Stimulated activated CD8-positive, alpha-beta memory T cell treated with anti-CD3 and anti-CD28 coated beads, Interleukin-15, amount 100 ng/mL, for 24 hours (primary cell): ENCODE measurements around the gene CIT.

Source experiments
- DNase-seq: peaks from one replicate; pipeline ENCODE4 v3.0.0-alpha.2; 2020; ENCODE audit warnings: low read depth

The CIT gene

DNA sequence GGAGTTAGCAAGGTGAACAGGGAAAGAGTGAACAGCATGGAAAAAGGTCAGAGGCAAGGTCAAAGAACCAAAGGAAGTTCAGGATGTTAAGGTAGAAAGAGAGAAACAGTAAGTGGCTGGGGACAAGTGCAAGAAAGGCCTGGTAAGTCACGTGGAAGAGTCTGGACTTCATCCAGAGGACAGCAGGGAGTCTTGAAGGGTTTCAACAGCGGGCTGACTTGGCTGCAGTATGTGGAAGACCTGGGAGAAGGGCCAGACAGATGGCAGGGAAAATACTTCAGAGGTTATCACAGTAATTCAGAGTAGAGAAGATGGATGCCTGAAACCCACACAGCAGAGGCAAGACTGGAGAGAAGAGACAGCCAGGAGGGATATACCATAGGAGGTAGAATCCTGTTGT lies 34.0 kb downstream of the CIT start:
- DNase-seq = no peak

DNA sequence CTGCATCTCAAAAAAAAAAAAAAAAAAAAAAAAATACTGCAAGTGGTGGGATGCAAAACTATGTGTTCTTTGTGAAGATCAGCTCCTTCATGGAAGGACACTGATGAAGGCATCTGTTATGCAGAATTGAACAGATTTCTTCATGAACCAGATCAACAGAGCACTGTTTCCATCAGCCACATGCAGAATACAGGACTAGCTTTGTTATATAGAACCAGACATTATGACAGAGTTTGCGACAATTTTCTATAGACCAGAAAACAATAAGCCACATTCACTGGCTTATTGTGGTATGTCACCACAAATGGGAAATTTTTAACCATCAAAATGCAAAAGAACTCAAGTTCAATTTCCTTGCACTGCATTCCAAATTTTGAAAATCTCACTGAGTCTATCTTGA lies 34.7 kb downstream of the CIT start:
- no peak for DNase-seq

DNA sequence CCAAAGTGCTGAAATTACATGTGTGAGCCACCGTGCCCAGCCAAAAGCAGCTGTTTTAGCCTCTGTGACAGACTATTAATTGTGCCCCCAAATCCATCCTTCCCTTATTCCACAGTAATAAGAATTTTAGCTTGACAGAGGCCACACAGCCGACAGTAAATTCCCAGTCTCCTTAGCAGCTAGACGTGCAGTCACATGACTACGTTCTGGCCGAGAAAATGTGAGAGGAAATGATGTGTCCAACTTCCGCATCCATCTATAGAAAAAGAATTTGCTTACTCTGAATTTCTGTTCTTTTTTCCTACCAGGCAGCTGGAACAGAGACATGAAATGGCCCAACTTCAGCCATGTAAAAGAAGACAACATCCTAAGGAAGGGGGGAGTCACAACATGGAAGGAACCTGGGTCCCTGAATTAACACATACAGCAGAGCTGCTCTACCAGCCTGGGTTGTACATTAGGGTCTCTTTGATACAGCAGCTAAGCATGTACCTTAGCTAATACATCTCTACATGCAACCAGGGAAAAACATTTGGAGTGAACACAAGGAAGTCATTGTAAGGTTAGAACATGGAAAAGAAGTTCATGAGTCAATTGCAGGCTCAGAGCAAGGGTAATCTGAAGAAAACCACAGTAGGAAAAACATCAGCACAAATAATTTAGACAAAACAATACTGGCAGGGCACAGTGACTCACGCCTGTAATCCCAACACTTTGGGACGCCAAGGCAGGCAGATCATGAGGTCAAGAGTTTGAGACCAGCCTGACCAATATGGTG lies 35.5 kb downstream of the CIT start:
- no peak for DNase-seq

DNA sequence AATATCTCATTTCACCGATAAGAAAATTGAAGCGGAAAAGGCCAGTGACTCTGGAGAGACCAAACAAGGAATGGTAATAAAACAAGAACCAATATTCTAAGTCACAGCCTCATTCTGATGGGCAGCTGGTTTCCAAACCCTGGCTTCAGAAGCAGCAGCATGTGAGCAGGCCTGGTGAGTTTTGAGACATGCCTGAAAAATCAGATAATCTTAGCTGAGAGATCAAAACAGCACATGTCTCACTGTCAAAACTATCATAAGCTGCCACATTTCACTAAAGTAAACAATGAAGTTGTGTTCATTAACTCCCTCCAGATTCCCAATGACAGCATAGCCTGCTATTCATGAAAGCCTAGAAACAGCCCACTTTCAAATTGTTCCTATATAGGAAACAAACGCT lies 36.5 kb downstream of the CIT start:
- no peak for DNase-seq

DNA sequence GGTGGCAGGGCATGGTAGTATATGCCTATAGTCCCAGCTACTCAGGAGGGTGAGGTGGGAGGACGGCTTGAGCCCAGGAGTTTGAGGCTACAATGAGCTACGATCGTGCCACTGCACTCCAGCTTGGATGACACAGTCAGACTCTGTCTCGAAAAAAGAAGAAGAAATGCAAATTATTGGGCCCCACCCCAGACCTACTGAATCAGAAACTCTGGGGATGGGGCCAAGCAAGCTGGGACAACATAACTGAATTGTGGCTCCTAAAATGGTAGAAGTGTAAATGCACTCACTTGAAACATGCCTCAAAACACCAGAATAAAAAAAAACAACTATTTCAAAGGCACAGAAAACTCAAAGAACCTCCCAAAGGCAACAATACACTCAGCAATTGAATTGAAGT lies 37.0 kb downstream of the CIT start:
- DNase-seq = no peak

DNA sequence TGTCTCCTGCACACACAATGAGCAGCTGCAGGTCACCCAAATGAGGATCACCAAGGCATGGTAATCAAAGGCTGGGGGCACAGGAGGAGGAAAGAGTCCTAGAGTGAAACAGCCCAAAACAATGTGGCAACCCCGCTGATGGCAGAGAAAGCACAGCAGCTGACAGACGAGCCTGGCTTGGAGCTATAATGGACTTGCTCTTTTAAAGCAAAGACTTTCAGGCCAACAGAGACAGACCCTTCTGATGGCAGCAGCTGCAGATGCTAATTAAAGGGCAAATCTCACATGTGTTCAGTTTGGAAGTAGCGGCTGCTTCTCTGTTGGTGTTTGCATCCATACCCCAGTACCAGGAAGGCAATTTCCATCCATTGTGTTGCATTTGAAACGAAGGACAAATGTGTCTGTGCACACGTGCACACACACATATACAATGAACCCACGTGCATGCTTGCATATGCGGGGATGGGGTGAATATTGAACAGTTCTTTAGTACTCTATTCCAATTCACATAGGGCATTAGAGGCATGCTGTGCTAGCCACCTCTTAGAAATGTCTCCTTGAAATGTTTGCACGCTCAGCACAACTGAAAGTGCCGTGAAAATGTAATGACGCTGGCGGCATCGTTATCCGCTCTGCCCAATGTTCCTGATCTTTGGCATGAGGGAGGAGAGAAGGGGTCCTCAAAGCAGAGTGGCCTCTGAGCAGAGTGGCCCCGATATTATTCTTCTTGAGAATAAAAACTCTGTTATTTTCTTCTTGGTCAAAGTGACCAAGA lies 38.1 kb downstream of the CIT start:
- no peak for DNase-seq

DNA sequence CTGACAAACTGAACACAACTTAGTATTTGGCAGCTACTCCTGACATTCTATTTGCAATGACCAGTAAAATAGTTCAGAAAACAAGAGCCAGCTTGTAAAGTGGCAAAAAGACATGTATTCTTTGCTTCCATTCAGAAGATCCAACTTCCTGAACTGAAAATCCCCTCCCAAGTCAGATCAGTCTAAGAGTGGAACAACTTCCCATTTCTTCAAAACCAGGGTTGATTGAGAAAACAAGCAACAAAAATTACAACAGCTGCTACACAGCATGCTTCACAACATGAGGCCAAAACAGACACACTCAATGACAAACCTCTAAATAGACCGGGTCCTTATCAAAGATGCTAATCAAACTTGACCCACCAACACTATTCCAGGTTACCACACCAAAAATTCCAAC lies 40.3 kb downstream of the CIT start:
- no peak for DNase-seq

DNA sequence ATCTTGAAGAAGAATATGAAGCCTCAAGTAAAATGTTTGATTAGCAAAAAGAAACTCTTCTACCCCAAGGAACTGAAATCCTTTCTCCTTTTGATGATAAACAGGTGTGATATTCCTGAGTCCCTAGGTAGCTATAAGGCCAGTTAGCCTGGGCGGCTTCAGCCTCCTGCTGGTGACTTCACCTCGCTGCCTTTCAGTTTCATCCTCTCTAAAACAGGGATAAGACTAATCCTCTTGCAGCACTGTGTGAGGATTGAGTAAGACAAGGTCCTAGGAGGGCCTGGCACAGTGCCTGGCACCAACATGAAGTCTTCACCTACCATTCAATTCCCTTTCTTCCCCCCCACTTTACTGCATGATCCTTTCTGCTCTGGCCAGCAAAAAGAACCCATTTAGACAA lies 42.1 kb downstream of the CIT start:
- DNase-seq = no peak

DNA sequence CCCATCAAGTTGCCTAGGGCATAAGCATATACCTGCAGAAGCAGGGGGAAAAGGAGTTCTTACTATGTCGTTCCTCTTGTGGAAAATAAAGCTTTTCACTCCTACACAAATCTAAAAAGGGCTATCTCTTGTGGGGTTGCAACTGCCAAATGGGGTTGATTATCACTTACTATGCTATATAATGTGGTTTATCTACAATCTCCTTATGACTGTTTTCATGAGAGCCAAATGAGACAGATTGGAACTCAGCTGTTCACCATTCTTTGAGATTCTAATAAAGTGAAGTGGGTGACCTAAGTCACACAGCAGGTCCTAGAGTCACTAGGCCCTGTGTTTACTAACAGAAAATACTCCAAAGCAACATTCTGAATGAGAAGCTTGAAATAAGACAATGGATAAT lies 47.7 kb downstream of the CIT start:
- no peak for DNase-seq

DNA sequence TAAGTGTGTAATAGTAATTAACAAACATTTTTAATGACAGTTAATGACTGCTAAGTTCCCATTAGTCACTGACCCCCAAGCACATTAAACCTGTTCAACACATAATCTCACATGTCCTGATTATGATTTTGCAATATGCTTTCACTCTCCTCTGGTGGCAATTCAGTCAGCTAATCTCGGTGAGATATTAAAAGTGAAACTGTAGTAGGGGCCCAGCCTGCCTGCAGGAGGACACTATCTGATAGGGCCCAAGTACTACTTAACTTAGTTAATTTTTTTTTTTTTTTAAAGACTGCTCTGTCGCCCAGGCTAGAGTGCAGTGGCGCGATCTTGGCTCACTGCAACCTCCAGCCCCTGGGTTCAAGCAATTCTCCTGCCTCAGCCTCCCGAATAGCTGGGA lies 48.8 kb downstream of the CIT start:
- no peak for DNase-seq

DNA sequence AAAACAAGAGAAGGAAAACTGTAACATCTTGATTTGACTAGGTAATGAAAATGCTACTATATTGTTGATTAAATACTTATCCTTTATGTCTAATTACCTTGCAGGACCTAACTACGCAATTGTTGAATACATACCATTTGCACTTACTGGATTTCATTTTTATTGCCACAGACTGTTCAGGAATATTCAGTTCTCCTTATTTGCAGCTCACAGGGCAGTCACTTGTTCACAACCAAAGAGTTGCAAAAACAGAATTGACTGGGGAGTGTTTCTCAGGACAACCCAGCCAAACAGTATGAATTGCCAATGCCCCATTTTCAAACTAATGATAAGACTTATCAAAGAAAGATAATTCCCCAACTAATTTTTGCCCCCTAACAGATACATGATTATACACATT lies 49.4 kb downstream of the CIT start:
- no peak for DNase-seq

DNA sequence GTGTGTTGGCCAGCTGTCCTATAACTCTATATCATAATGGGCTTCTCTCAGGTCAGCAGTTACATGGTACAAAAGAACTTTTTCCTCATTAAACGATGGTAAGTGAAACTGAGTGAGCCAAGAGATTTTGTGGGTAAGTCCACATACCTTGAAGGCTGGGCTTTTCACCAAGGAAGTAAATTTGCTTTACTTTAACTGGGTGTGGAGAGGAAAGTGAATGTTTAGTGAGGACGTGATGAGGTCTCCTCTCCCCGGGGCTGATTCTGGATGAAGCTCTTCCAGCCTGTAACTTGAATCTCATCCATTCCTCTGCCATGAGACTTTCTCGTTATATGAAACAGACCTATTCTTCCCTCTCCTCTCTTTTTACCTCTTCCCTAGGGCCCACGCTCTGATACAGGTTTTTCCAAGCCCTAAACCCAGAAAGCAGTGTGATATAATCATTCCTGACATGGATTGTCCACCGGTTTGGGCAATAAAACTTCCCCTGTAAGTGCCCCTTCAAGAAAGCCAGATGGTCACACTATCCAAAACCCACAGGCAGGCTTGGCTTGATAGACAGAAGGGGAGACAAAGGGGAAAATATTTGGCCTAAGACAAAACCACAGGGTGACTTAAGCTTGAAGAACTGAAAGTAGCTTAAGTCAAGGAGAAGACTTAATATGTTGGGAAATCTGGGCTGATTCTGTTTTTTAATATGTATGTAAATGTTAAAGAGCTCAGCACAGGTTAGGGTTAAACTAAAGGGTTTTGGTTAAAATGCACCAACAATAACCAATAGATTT lies 50.3 kb downstream of the CIT start:
- DNase-seq = no peak

DNA sequence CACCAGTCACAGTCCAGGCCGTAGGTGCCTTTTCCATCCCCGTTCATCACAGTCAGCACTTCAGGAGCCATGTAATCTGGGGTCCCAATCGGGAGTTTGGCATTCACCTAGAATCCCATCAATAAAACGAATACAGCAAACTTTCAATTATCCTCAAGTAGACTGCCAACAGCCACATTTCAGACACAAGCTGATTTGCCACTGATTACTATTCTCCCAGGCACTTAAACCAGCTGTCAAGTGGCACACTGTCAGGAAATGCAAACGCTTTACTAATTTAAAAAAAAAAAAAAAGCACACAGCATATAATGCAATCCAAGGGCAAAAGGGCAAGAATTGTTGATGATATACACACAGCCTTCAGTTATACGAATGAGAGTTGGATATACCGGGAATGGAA lies 51.9 kb downstream of the CIT start:
- no peak for DNase-seq

DNA sequence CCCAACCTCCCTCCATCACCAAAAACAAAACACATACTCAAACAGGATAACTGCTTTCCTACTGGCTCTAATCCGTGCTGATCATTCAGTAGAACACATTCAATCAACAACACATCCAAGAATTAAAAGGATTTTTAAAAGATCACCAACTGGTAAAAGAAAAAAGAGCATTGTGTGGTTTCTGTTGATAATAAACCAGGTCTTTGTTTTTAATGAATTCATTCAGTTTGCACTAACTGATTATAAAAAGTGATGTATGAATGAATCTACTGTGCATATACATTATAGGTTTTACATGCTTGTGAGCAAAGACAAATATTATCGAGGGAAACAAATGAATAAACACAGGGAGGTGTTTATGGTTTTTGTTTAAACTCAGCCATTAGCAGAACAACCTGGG lies 55.1 kb downstream of the CIT start:
- DNase-seq = no peak

DNA sequence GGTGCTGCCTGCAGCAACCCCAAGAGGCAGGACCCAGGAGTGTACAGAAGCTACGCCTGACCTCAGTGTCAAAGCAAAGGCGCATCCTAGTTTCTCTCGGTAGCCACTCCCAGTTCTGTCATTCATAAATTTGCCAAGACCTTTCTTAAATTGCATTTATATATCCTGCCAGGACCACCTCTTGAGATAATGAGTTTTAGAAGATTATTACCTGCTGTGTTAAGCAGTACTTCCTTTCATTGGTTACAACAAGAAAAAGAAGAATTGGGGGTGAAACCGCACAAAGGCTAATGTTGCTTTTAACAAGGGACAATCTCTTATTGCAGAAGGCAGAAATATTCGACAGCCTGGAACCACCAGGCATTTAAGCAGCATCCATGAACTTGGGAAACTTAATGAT lies 57.8 kb downstream of the CIT start:
- no peak for DNase-seq

DNA sequence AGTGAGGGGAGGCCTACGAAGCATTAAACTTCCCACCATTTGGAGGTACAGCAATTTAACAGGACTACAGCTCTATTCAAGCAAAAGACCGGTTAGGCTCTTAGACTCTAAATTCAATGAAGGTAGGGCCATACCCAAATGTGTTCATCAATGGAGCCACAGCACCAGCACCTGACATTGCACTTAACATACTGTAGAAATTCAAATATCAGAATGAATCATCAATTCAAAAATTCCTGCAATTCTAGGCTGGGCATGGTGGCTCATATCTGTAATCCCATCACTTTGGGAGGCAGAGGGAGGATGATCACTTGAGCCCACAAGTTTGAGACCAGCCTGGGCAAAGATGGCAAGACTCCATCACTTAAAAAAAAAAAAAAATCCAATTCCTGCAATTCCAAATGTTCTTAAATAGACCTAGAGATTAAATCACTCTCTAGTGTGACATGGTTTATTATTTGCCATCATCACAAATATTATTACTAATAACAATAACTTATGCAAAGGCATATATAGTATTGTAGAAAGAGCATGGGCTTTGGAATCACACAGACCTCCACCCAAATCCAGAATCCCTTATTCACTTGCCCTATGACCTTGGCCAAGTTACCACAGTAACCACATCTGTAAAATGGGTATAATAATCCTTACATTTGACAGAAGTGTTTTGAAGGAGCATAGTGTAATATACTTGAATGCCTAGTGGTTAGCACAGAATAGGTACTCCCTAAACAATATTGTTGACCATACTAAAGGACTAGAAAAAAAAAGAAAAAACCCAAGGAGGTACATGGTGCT lies 59.4 kb downstream of the CIT start:
- no peak for DNase-seq

DNA sequence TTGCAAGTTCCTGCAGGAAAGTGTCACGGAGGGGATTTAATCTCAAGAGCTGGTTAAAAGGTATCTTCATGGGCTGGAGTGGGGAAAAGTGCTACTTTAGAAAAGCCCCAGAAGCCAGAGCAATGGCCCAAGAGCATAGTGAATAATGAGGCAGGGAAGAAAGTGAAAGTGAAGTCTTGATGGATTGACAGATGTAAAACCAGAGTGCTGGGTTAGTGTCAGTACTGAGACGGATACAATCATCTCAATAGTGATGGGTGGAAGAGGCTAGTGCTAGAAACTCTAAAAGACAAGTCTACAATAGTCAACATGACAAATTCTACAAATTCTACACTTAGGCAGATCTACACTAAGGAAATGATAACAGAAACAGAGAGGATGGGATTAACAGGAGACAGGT lies 68.1 kb downstream of the CIT start:
- no peak for DNase-seq

DNA sequence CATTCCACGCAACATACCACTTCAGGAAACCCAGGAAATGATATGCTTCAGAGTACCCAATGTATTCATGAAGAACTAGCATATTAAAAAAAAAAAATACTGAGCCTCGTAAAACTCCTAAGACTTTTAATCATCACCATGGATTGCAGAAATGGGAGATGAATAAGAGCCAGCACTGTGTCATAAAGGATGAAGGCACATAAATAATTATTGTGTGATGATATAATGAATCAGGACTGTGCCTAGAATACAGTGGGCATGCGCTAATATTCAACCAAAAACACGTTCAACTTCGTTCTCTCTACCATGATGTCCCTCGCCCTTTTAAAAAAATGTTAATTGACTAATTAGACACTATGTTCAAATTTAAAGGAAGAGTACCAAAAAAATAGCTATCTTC lies 68.7 kb downstream of the CIT start:
- DNase-seq = no peak

DNA sequence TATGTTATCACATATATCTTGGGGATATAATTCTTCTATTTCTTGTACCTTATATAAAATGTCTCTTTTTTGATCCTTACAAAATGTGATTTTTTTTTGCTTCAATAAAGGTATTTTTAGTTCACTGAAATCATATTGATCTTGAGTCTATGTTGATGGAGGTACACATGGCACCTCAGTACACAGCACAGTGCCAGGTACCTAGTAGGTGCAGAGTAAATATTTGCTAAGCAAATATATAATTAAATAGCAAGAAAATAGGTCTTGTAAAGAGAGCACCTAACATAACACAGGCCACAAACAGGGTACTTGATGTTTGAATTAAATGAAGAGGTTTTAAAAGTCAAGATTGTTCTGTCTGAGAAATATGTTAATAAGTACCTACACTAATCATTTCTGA lies 69.7 kb downstream of the CIT start:
- no peak for DNase-seq

DNA sequence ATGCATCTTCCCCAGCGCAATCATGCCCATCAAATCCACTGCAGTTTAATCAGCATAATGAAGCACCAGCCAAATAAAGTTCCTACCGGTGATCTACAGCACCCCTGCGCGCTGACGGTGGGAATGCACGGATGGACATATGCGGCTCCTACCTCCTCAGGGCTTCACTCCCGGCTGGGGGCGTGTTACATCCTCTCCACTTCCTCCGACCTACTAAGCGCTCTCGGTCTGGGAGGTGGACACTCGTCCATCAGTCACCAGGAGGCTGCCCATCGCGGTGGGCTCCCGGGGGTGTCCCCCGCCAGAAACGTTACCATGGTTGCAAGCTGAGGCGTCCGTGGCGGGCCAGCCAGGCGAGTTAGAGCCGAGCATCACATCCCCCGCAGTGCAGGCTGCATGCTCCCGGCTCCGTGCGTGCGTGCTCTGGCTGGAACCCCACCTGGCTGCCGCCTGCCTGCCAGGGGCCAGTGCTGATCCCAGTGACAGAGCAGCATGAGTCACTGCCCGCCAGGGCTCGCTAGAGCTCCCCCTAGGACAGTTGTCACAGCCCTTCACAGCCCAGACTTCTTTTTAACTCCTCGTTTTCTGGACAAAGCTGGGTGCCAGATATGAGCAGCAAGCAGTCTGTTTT lies 73.0 kb downstream of the CIT start:
- DNase-seq = no peak

DNA sequence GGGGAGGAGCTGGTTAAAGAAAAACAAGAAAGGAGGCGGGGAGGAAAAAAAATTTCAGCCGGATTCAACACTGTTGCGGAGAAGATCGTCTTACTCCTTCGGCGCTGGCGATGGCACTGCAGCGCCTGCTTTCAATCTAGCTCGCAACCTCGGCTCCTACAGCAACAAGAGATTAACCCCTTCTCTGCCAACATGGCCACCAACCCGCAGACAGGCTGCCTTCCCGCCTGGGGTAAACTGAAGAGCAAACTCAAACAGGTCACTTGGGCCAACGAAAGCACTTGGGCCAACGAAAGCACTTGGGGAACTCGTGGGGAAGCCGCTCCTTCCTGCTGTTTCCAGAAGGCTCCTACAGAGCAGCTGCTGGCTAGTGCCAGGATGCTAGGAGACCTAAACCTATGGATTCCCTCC lies 73.7 kb downstream of the CIT start:
- DNase-seq = no peak

DNA sequence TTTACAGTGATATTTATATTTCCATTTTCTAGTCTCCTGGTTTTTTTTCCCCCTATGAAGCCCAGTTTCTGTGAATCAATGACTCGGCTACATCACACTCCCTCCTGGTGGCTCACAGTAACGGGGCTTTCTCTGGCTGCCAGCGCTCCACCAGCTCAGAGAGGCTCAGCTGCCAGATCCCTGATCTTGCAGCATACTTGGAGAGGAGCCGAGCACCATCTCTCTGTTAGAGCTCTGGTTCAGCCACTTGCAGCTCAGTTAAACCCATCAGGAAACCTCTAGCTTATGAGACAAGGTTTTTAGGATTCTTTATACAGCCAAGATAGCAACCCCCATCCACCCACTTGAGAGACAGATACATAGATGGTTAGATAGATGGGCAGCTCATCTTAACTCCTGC lies 74.6 kb downstream of the CIT start:
- no peak for DNase-seq
